ENCODE measurements around the gene OPCML.

DNA sequence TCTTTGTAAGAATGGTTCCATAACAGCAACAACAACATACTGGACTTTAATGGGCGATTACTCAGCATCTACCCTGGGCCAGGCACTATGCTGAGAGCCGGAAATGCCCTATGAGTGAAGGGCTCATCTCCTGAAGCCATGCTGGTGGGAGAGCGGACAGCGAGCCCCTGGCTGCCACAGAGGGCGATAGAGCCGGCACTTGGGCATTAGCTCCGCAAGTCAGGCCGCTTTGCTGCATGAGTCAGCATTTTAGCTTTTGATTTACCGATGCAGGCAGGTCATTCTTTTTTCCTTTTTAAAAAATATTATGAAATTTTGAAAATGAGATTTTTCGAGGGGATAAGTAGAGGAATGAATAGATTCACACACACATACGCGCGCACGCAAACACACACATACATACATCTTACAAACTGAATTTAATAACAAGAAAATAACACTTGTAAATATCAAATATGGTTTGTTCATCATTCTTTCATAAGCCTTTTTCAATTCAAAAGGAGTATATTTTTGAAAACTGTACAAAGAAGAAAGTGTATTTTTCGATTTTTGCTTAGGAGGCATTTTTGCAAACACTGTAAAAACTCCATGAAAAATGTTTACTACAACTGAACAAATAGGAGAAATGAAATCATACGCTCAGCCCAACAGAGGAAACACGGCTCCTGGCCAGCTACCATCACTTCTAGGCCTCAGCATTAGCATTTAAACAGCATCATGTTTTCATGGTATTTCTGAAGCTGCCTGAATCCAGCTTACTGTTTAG lies 667.3 kb downstream of the OPCML start:
- TF ChIP-seq, protein P1, sequence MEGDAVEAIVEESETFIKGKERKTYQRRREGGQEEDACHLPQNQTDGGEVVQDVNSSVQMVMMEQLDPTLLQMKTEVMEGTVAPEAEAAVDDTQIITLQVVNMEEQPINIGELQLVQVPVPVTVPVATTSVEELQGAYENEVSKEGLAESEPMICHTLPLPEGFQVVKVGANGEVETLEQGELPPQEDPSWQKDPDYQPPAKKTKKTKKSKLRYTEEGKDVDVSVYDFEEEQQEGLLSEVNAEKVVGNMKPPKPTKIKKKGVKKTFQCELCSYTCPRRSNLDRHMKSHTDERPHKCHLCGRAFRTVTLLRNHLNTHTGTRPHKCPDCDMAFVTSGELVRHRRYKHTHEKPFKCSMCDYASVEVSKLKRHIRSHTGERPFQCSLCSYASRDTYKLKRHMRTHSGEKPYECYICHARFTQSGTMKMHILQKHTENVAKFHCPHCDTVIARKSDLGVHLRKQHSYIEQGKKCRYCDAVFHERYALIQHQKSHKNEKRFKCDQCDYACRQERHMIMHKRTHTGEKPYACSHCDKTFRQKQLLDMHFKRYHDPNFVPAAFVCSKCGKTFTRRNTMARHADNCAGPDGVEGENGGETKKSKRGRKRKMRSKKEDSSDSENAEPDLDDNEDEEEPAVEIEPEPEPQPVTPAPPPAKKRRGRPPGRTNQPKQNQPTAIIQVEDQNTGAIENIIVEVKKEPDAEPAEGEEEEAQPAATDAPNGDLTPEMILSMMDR (IDR thresholded peaks at IDR 0.05), result no peak
- TF ChIP-seq ZFX (IDR thresholded peaks at IDR 0.05; ENCODE audit: borderline replicate concordance), result no peak
